Measurements from ENCODE around the gene ANGPTL4.
"Not testable (repeated sequence)": the region's sequence is repeated elsewhere in the genome, so short reads cannot be mapped to it uniquely, and the experiment has no call there.

Gene ANGPTL4

DNA sequence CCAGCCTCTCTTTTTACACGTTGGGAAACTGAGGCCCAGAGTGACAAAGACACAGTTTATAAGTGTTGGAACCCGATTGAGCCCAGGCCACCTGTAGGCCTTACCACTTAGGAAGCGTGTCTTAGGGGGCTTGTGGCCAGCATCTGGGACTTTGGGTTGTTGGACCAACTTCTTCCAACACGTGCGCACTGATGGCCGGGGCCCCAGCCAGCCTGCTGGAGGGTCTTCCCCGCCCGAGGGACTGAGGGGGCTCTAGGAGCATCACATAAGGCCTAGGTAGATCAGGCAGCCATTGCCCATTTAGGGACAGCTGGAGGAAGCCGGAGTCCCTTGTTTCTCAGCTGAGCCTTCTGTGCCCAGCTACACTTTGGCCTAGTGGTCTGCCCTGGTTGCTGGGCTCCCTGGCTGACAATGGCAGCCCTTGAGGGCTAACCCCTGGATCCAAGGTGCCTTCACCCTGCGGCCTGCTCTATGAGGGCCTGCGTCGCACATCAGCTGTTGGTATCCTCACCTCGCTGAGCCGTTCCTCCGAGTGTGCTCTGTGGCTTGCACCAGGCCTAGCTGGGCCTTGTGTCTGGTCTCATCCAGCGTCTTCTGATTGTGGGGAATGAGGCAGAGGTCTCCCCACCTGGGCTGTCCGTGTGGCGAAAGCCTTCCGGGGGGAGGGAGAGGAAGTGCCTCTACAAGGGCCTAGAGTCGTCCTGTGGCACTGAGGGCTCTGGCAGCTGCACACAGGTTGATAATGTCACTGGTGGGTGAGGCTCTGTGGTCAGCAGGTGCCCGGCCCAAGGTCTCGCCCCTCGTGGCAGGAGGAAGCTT lies 27.5 kb downstream of the ANGPTL4 start:
- no peak for DNase-seq

DNA sequence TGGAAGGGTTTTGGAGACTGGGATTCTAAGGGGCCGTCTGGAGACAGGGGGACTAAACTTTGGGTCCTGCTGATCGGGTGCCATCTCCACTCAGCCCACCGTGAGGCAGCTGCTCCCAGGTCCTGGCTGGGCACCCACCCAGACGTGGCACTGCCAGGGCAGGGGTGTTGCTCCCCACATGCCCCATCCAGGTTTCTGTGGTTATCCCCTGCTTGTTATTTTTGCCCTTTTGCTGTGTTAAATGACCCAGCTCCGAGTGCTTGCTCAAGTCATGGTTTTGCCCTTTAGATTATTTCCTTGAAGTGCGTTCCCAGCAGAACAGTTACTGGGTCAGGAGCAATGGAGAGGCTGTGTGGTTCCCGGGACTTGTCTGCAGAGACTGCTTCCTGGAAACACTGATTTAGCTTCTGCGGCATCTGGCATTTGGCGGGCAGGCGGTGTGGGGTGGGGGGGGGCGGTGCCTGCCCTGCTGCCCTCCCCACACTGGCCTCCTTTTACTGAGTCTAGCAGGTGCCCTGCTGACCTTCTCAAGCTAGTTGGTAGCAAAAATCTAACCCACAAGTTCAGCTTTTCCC lies 28.1 kb downstream of the ANGPTL4 start:
- DNase-seq, result no peak

DNA sequence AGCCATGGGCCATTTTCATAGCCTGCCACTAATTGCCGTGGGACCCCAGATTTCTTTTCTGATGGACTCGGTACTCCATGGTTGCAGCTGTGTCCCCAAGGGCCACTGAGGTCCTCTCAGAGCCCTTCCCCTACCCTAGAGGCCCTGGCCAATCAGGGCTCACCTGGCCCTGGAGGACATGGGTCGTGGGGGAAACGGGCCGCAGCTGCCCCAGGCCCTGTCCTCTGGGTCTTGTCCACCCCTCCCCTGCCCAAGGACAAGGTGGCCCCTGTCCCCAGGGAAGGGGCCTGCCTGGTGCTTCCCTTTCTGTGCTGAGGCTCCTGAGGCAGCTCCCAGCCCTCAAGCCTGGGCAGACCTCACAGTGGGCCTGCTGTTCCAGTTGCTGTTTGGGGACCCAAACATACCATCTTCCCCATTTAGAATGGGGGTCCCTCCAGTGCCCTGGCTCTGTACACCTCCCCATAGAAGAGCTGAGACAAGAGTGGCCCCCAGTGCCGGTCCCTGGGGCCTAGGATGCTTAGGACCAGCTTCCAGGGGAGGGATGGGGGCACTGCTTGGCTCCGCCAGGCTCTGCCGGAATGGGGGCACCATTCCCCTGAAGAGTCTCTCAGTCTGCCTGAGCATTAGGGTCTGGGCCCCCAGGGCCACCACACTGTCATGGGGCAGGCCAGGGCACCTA lies 29.4 kb downstream of the ANGPTL4 start:
- DNase-seq, result no peak

DNA sequence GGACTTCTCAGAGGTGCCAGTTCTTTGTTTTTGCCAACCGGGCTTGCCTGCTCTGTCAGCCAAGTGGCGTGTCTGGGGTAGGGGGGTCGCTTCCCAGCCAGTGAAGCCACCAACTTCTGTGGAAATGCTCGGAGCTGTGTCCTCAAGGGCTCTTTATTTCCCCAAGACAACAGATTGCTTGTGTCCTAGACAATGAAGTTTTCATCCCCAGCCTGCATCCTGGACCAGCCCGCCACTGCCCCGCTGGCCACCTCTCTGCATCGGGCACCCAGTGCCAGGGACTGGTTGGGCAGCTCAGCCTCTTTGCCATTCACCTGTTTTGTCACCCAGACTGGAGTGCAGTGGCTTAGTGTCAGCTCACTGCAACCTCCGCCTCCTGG lies 29.9 kb downstream of the ANGPTL4 start:
- no peak for DNase-seq

DNA sequence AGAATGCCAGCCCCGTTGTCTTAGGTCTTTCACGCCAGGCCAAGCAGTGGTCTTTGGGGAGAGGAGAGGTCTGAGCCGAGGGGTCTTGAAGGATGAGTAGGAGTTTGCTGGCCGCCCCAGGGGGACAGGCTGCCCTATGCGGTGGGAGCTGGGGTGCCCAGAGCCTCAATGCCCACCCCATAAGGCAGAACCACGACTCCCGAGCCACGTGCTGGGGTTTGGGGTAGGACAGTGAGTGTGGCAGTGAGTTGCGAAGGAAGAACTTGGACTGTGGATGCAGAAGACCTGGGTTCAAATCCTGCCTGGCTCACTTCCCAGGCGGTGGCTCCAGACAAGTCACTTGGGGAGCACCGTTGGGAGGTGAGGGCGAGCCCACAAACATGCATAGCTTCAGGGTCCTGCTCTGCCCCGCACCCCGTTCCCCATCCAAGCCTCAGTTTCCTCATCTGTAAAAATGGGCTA lies 31.7 kb downstream of the ANGPTL4 start:
- no peak for DNase-seq

DNA sequence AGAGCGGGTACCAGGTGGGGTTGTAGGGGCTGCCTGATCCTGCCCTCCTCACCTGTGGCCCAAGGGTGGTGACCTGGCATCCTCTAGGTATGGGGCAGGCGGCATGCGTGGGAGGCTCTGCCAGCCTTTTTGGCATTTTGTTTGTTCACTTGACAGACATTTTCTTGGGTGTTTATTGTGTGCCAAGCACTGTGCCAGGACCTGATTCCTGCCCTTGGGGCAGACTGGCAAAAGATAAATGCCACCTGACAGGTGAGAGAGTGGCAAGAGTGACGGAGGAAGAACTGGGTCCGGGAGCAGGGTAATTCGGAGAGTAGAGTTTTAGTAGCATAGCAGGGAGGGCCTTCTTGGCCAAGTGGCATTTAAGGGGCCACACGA lies 32.2 kb downstream of the ANGPTL4 start:
- DNase-seq, result no peak

DNA sequence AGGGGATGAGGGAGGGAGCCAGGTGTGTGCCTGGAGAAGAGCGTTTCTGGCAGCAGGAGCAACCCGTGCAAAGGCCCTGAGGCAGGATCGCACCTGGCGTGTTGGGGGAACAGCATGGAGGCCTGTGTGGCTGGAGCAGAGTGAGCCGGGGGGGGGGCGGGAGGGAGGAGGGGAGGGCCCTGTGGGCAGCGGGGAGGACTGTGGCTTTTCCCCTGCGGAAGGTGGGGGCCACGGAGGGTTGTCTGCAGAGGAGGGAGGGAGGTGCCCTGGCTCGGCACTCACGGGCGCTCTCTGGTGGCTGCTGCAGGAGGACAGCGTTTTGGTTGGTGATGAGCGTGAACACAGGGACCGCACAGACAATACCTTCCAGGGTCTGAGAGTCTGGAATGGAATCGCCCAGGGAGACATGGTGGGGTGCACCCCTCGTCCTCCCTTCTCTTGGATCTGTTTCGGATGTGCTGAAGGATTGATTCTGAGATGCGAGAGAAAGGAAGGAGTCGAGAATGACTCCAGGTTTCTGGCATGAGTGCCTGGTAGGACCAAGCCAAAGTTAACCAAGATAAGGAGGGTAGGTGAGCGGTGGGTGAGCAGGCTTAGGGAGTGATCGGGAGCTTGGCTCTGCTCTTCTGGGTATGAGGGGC lies 32.7 kb downstream of the ANGPTL4 start:
- peak; percentile 78 for DNase-seq

DNA sequence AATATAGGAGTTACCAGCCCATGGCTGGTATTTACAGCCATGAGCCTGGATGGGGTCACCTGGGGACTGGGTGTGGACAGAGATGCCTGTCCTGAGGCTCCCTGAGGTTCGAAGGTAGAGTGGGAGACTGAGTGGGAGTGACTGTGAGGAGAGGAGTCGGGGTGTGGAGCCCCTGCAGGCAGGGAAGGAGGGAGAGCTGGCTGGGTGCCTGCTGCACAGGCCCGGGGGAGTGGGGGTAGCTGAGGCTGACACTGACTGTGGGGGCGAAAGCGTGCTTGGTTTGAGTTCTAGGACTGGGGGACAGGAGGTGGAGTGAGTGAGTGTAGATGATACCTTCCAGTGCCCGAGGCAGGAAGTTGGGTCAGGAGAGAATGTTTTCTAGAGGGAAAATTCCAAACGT lies 33.3 kb downstream of the ANGPTL4 start:
- no peak for DNase-seq

DNA sequence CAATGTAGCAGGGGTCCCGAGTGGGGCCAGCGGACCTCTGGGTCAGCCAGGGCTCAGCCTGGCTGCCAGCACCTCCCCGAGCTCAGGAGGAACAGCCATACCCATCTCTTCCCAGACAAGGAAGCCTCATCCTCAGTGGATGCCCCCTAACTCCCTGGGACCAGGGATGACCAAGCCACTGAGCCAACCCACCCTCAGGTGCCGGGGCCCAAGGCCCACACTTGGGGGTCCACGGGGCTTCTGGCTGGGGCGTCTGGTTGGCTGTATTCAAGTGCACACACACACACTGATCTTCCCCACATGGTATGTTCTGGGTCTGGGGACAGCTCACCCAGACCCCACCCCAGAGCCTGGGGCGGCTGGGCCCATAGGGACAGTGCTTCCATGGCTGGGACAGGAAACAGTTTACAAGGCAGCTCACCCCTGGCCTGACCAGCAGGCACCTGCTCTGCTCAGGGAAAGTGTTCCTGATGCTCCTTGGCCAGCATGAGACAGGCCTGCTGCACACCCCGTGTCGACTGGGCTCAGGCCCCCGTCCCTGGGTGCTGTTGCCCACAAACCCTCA lies 33.9 kb downstream of the ANGPTL4 start:
- DNase-seq, result no peak

DNA sequence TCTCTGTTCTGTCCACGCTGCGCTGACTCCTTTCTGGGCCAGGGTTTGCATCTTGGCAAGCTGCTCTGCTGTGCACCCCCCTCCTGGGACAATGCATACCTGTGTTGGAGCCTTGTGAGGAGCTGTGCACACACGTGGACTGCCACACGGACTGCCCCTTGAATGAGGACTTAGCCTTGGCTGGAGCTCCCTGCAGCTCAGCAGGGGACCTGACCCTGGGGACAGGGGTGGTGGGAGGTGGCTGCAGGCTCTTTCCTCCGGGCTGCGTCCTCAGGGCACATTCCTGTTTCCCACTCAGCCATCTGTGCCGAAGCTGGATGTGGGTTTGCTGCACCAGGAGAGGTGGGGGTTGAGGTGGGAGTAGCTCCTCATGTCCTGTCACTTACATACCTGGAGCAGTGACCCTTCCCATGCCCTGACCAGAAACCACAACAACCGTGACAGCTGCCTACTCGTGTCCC lies 34.4 kb downstream of the ANGPTL4 start:
- DNase-seq, result no peak

DNA sequence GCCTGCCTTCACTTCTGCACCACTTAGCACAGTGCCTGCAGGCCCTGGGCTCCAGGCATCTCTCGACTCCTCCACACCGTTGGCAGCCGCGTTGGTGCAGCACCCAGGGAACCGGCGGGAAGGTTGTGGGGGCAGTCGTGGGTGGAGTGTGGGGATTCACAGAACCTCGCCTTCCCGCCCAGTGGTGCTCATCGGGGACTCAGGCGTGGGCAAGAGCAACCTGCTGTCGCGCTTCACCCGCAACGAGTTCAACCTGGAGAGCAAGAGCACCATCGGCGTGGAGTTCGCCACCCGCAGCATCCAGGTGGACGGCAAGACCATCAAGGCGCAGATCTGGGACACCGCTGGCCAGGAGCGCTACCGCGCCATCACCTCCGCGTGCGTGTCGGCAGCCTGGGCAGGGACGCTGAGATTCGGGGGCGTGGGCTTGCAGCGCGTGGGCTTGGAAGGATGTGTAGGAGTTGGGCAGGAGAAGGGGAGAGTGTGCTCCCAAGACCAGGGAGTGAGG lies 35.8 kb downstream of the ANGPTL4 start:
- DNase-seq, result no peak

DNA sequence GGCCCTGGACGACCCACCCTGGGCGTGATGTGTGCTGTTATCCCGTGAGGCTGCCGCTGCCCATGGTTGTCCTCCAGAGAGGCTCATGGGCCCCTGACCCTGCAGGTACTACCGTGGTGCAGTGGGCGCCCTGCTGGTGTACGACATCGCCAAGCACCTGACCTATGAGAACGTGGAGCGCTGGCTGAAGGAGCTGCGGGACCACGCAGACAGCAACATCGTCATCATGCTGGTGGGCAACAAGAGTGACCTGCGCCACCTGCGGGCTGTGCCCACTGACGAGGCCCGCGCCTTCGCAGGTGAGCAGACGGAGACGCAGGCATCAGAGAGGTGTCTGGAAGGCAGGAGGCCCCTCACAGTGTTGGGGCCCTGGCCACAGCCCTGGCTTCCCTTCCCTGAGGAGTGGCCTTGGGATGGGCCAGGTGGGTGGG lies 38.0 kb downstream of the ANGPTL4 start:
- no peak for DNase-seq

DNA sequence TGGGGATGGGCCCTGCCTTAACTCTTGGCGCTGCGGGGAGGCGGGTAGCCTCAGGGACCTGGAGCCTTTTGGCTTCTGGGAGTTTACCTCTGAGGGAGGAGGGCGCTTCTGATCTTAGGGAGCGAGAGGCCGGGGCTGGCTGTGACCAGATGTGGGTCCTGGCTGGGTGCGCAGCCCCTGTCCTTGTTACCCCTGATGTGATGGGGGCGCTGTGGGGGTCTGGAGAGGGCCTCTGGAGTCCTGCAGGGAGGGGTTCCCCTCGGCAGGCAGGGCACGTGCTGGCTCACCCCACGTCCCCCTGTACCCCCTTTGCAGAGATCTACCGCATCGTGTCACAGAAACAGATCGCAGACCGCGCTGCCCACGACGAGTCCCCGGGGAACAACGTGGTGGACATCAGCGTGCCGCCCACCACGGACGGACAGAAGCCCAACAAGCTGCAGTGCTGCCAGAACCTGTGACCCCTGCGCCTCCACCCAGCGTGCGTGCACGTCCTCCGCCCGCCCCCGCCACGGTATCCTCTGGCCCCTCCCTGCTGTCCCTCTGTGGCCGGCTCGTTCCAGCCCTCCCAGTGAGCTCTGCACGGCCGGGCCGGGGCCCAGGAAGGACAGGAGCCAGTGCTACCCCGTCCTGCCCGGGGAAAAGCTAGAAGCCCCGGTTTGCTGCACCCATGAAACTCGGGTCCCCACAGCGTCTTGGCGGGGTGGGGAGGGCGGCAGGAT lies 39.3 kb downstream of the ANGPTL4 start:
- no peak for DNase-seq

DNA sequence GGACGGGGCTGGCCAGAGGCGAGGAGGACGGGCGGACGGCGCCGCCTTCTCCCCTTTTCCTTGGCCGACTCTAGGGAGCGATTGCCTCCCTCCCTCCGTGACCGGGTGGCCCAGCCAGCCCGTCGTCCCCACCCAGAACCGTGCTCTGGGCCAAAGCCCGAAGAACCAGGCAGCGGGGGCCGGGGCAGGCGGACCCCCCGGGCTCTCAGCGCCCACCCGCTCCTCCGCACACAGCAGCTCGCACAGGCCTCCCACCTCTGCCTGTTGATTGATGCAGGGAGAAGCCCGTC lies 39.8 kb downstream of the ANGPTL4 start:
- DNase-seq, result no peak

DNA sequence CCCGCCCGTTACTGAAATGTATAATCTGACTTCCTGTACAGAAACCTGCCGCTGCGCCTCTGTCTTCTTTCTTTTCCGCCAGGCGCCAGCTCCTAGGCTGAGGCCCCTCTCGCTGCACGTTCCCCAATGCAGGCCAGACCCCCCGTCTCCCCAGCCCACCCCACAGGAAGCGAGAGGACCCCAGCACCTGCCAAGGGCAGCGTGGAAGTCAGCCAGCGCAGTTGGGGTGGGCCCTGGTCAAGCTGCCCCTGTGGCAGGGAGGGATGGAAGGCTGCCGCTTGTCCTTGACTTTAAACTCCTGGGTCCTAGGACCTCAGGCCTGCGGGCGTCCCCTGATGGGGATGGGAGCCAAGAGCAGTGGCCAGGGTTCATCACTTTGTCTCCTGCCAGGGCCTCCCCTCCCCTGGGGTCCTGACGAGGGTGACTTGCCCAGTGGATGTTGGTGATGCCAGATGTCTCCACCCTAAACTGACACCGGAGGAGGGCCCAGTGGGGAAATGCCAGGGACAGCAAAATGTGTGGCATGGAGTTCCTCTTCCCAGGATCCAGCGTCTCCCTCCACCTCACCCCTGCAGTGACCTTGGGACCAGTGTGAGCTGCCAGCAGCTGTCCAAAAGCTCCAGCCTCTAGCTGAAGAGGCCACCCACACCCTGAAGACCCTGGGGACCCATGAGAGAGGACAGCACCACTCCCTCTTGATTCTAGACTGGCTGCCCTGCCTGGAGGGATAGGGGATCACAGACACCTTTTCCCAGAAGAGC lies 40.6 kb downstream of the ANGPTL4 start:
- no peak for DNase-seq

DNA sequence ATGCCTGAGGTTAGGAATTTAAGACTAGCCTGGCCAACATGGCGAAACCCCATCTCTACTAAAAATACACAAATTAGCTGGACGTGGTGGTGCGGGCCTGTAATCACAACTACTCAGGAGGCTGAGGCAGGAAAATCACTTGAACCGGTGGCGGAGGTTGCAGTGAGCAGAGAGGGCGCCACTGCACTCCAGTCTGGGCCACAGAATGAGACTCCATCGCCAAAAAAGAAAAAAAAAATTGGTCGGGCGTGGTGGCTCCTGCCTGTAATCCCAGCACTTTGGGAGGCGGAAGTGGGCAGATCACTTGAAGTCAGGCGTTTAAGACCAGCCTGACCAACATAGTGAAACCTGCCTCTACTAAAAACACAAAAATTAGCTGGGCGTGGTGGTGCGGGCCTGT lies 46.8 kb downstream of the ANGPTL4 start:
- not testable (repeated sequence) for DNase-seq

DNA sequence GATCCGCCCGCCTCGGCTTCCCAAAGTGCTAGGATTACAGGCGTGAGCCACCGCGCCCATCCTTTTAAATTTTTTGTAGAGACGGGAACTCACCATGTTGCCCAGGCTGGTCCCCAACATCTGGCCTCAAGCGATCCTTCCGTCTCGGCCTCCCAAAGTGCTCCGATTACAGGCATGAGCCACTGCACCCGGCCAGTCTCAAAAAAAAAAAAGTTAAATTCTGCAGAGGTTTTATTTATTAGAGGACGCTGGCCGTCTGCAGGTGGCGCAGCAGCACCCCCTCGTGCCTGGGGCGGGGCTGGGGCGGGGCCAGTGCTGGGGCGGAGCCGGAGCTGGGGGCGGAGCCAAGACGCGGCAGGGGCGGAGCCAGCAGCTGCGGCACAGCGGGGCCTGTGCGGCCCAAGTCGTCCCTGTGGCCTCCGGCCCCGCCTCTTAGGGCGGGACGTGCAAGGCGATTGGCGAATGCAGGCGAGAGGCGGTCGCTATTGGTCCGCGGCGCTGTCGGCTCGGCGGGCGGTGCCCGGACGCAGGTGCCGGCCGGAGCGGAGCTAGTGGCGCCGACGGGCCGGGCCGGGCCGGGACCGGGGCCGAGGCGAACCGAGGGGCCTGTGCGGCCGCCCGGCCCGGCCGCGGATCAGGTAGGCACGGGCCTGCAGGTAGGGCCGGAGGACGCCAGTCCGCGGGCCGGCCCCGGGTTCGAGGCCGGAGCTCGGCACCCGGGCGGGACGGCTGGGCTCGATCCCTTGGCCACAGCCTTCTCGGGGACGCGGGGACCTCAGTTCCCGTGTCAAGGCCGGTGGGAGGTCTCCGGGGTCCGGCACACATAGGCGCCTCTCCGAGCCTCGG lies 49.1 kb downstream of the ANGPTL4 start, which contains the start of gene MARCHF2:
Gene MARCHF2, plus strand, starts transcription at position 523 of the 846 bp plus-strand sequence. CDS start 8,536 bp downstream, outside the sequence.
- peak; percentile 97 for DNase-seq

DNA sequence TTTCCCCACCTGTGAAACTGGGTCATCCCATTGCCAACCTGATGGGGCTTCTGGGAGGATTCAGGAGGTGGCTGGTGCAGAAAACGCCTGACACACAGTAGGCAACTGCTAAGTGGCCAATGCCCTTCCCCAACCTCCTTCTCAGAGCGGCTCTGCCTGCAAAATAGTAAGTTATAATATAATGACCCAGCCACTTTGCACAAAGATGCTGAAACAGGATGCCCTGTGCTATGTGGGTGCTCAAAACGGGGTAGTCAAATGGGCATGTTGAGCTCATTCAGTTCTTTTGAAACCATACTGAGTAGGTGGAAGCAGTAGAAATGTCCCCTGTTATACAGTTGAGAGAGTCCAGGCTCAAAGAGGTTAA lies 49.7 kb downstream of the ANGPTL4 start:
- no peak for DNase-seq

DNA sequence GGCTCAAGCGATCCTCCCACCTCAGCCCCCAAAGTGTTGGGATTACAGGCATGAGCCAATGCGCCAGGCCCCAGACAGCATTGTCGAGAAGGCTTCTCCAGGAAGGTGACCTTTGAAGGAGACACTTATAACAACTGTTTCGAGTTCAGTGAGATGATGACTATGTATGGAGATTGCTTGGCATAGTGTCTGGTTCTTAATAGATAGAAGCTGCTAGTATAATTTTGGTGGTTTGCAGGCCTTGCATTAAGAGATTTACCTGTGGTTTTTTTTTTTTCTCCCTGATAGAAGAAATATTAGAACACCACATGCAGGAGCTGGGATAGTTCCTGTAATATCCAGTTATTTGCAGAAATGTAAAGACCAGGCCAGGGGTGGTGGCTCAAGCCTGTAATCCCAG lies 52.8 kb downstream of the ANGPTL4 start:
- DNase-seq, result no peak
